Middle frontal gyrus (tissue), 1 donor: ENCODE measurements around the gene PALMD.

ENCODE experiments used
- DNase-seq: peaks from one replicate; pipeline ENCODE4 v3.0.0-alpha.2; 2015; ENCODE audit warnings: low spot score; ENCODE audit errors: extremely low spot score

Gene PALMD

GRCh38 chr1:99658031-99658290 lies 12.0 kb downstream of the PALMD start:
- DNase-seq: no peak

GRCh38 chr1:99659755-99660210 lies 13.9 kb downstream of the PALMD start:
- DNase-seq: no peak

GRCh38 chr1:99660496-99660895 lies 14.6 kb downstream of the PALMD start:
- no peak for DNase-seq

- DNase-seq: no peak
Observed at GRCh38 chr1:99661780-99662179, 15.9 kb downstream of the PALMD start.

GRCh38 chr1:99662539-99663080 lies 16.7 kb downstream of the PALMD start:
- DNase-seq: no peak

- no peak for DNase-seq
Observed at GRCh38 chr1:99663501-99663900, 17.6 kb downstream of the PALMD start.

GRCh38 chr1:99665212-99665611 lies 19.3 kb downstream of the PALMD start:
- no peak for DNase-seq

- DNase-seq: no peak
Observed at GRCh38 chr1:99669376-99669775, 23.5 kb downstream of the PALMD start.

GRCh38 chr1:99669821-99670220 lies 23.9 kb downstream of the PALMD start:
- no peak for DNase-seq

GRCh38 chr1:99670583-99670982 lies 24.7 kb downstream of the PALMD start:
- DNase-seq: no peak

- DNase-seq: no peak
Observed at GRCh38 chr1:99672038-99672437, 26.1 kb downstream of the PALMD start.

GRCh38 chr1:99672530-99673213 lies 26.8 kb downstream of the PALMD start:
- DNase-seq: no peak

GRCh38 chr1:99673315-99673714 lies 27.4 kb downstream of the PALMD start:
- no peak for DNase-seq

- no peak for DNase-seq
Observed at GRCh38 chr1:99674115-99675064, 28.5 kb downstream of the PALMD start.

- DNase-seq: no peak
Observed at GRCh38 chr1:99675292-99675691, 29.4 kb downstream of the PALMD start.

GRCh38 chr1:99675994-99676393 lies 30.1 kb downstream of the PALMD start:
- no peak for DNase-seq

- no peak for DNase-seq
Observed at GRCh38 chr1:99676876-99677275, 31.0 kb downstream of the PALMD start.

- no peak for DNase-seq
Observed at GRCh38 chr1:99677416-99677815, 31.5 kb downstream of the PALMD start.

- DNase-seq: no peak
Observed at GRCh38 chr1:99680270-99680669, 34.4 kb downstream of the PALMD start.

- no peak for DNase-seq
Observed at GRCh38 chr1:99681583-99681982, 35.7 kb downstream of the PALMD start.

GRCh38 chr1:99682291-99682751 lies 36.4 kb downstream of the PALMD start:
- no peak for DNase-seq

- DNase-seq: no peak
Observed at GRCh38 chr1:99685516-99686180, 39.7 kb downstream of the PALMD start.
